ENCODE measurements around the gene PPP3CA.

GRCh38 chr4:100979736-100980135 is 367.6 kb downstream of the PPP3CA start:
- TF ChIP-seq POLR2A (IDR thresholded peaks at IDR 0.05) (no peak), CTCF (IDR thresholded peaks at IDR 0.05) (no peak)
